ENCODE results near the gene TMEM218. TPM values are rescaled to one million over a fixed set of nuclear protein-coding genes. Genes with fewer than 3 reads are reported as not detected.
"Not testable (repeated sequence)": the region's sequence is repeated elsewhere in the genome, so short reads cannot be mapped to it uniquely, and the experiment has no call there.

TMEM218 gene
- total and polyA plus RNA-seq, 9 donors: 13.0 to 37.3 (median 18.5) TPM

DNA sequence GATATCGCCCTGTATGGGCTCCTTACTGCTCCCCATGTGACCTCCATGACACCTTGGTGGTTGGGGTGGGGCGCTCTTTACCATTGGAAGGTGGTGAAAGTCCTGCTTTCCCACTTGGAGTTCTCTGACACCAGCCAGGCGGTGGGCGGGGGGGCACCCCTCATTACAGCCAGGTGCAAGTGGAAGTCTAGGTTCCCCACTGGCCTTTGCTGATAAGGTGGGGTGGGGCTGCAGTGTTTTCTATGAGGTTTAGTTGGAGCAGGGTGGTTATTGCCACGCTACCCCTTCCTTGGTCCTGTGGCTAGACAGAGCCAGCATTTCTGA, 53.8 kb downstream of the TMEM218 start:
- 91 to 95% (median 95%) methylated on average over 5 of the region's 5 CpGs for whole genome bisulfite sequencing, 3 donors
- intact Hi-C loops (cut with DNase I): no loop called here
- H3K27me3 ChIP-seq: no peaks in the 10 kb centered on the region
- TF ChIP-seq EP300 (IDR thresholded peaks at IDR 0.05) (no peak), CTCF (IDR thresholded peaks at IDR 0.05) (no peak), POLR2A (IDR thresholded peaks at IDR 0.05) (no peak)
- H3K27ac ChIP-seq: no peak overlapping the region
- H3K36me3 ChIP-seq: no peaks in the 10 kb centered on the region
- DNase-seq: no peak
- no peaks in the 10 kb centered on the region for H3K9me3 ChIP-seq
- H3K4me3 ChIP-seq: no peak overlapping the region
- H3K4me1 ChIP-seq (ENCODE audit: insufficient read depth): no peaks in the 10 kb centered on the region

- Histone ChIP-seq H3K27ac (no peak overlapping the region), H3K36me3 (no peaks in the 10 kb centered on the region), H3K4me3 (no peak overlapping the region), H3K9me3 (no peaks in the 10 kb centered on the region), H3K27me3 (no peaks in the 10 kb centered on the region), H3K4me1 (ENCODE audit: insufficient read depth) (no peaks in the 10 kb centered on the region)
- WGBS, 3 donors: 73 to 77% (median 77%) methylated on average over 5 of the region's 5 CpGs
- no peak for DNase-seq
- no peak for TF ChIP-seq CTCF (IDR thresholded peaks at IDR 0.05)
- TF ChIP-seq EP300 (IDR thresholded peaks at IDR 0.05): no peak
- no peak for TF ChIP-seq POLR2A (IDR thresholded peaks at IDR 0.05)
- intact Hi-C loops (cut with DNase I): no loop called here
Measured at GRCh38 chr11:125056931-125057692, 54.3 kb downstream of the TMEM218 start.

GRCh38 chr11:125056111-125056510, 55.3 kb downstream of the TMEM218 start:
- H3K9me3 ChIP-seq; H3K36me3 ChIP-seq; DNase-seq; intact Hi-C loops (cut with DNase I); H3K27ac ChIP-seq; H3K4me1 ChIP-seq (ENCODE audit: insufficient read depth); H3K27me3 ChIP-seq; H3K4me3 ChIP-seq: not testable (repeated sequence)
- WGBS, 3 donors: 88 to 97% (median 95%) methylated on average over 2 of the region's 2 CpGs

DNA sequence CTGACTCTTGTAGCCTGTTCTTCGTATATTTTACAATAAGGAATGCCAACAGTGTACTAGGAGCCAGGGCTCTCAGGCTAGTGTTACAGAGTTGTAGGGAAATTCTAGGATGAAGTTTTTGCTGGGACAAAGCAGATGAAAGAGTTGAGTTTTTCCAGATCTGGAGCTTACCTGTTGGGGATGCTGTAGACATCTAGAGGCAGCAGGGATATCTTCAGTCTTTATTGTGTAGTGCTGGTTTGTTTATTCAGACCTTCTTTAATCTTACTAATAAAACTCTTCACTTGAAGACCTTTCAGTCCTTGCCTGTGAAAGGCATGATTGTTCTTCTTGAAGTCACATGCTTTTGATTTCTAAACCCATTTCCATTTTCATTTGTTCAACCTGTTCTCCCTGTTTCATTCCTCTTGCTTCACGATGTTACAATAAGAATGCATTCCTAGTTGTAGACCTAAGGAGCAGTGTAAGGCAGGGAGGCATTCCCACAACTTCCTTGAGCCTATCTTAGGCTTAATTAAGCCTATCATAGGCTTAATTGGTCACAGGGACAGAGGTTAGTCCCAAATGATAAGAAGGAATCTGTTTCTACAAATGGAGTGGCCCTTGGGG, 56.2 kb downstream of the TMEM218 start:
- intact Hi-C loops (cut with DNase I): no loop called here
- Histone ChIP-seq H3K4me3 (no peak overlapping the region), H3K4me1 (ENCODE audit: insufficient read depth) (no peaks in the 10 kb centered on the region), H3K9me3 (no peaks in the 10 kb centered on the region), H3K36me3 (no peaks in the 10 kb centered on the region), H3K27me3 (no peaks in the 10 kb centered on the region), H3K27ac (no peak overlapping the region)
- WGBS, 3 donors: 63 to 73% (median 64%) methylated on average over 2 of the region's 2 CpGs
- DNase-seq: no peak
- no peak for TF ChIP-seq CTCF (IDR thresholded peaks at IDR 0.05)
- no peak for TF ChIP-seq POLR2A (IDR thresholded peaks at IDR 0.05)
- TF ChIP-seq EP300 (IDR thresholded peaks at IDR 0.05): no peak

DNA sequence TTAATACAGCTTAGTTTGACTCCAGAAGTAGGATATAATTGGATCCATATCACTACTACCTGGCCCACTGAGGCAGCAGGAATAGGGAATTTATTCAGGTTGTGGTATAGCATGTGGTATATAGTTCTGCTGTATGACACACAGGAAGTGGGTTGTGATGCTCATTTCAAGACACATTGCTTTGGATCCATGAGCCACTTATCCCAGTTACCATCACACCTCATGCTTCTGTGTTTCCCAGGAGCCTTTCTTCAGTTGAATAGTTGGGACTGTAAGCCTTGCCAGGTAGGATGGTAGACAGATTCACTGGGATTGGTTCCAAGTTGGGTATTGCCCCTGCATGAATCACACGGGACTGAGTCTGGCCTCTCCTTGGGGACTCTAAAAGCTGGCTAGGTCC, 58.3 kb downstream of the TMEM218 start:
- no peak overlapping the region for H3K4me3 ChIP-seq

More for the DNA sequence above, 58.3 kb downstream of the TMEM218 start:
- TF ChIP-seq EP300 (IDR thresholded peaks at IDR 0.05) (no peak), POLR2A (IDR thresholded peaks at IDR 0.05) (no peak), CTCF (IDR thresholded peaks at IDR 0.05) (no peak)
- DNase-seq: no peak
- H3K27ac ChIP-seq: no peak overlapping the region
- H3K27me3 ChIP-seq: no peaks in the 10 kb centered on the region
- WGBS, 3 donors: 79 to 88% (median 82%) methylated on average over 1 of the region's 1 CpG
- no peaks in the 10 kb centered on the region for H3K9me3 ChIP-seq
- intact Hi-C loops (cut with DNase I): no loop called here
- no peaks in the 10 kb centered on the region for H3K4me1 ChIP-seq (ENCODE audit: insufficient read depth)
- H3K36me3 ChIP-seq: no peaks in the 10 kb centered on the region
